Caco-2 (cell line): ENCODE measurements around the gene ATXN7. TPM values are rescaled to one million over a fixed set of nuclear protein-coding genes. Genes with fewer than 3 reads are reported as not detected.

ENCODE experiments used
- BruUV-seq: library from RNA; stranded (reverse); fragments of 400-500 nt; replicated peaks from 2 replicates; lab custom pipeline; 2021; lab: Mats Ljungman, UMichigan
- CTCF ChIA-PET: fragments of 300-600 bp; sonication (Branson Sonifier 250); formaldehyde crosslinking; loops from one replicate; lab custom pipeline; 2022; ENCODE audit warnings: antibody characterized with exemption; lab: Charles Lee
- POLR2A ChIA-PET: fragments of 300-600 bp; sonication (Branson Sonifier 250); formaldehyde crosslinking; loops from one replicate; lab custom pipeline; 2022; ENCODE audit warnings: antibody characterized with exemption; lab: Charles Lee
- DNase-seq, 2 experiments: peaks; one replicate each; pipeline versions ENCODE4 v3.0.0 to v3.0.0-alpha.2; 2020 to 2022
- H3K27me3 ChIP-seq: replicated peaks from 2 replicates; pipeline ENCODE4 v1.6.0; 2011; ENCODE audit warnings: low read length; ENCODE audit not compliant: control insufficient read depth, insufficient read depth
- H3K36me3 ChIP-seq: 2 replicates; pipeline ENCODE4 v1.5.1; 2011; ENCODE audit warnings: low read length; ENCODE audit not compliant: control insufficient read depth, insufficient read depth
- H3K4me1 ChIP-seq: fragments of 250-450 bp; sonication (Bioruptor Pico); 2 replicates; pipeline ENCODE4 v1.5.1; 2020; ENCODE audit warnings: mild to moderate bottlenecking
- H3K4me3 ChIP-seq: 2 replicates; pipeline ENCODE4 v1.5.1; 2011; ENCODE audit warnings: low read depth, mild to moderate bottlenecking, control low read depth, low read length
- H3K9me3 ChIP-seq: fragments of 250-450 bp; sonication (Bioruptor Pico); 2 replicates; pipeline ENCODE4 v1.5.1; 2020; ENCODE audit warnings: mild to moderate bottlenecking, moderate library complexity
- H3K27ac Mint-ChIP-seq: one replicate; pipeline ENCODE4 v1.8.0; 2022; ENCODE audit warnings: mixed read lengths; ENCODE audit not compliant: unreplicated experiment
- H3K27me3 Mint-ChIP-seq: one replicate; pipeline ENCODE4 v1.8.0; 2022; ENCODE audit warnings: mixed read lengths; ENCODE audit not compliant: insufficient read depth, unreplicated experiment
- H3K36me3 Mint-ChIP-seq: one replicate; pipeline ENCODE4 v1.8.0; 2022; ENCODE audit warnings: mild to moderate bottlenecking, mixed read lengths; ENCODE audit not compliant: insufficient read depth, unreplicated experiment
- H3K4me1 Mint-ChIP-seq: one replicate; pipeline ENCODE4 v1.8.0; 2022; ENCODE audit warnings: low read depth, mixed read lengths; ENCODE audit not compliant: unreplicated experiment
- H3K4me3 Mint-ChIP-seq: one replicate; pipeline ENCODE4 v1.8.0; 2022; ENCODE audit warnings: mild to moderate bottlenecking, moderate library complexity, mixed read lengths; ENCODE audit not compliant: unreplicated experiment
- H3K9me3 Mint-ChIP-seq: one replicate; pipeline ENCODE4 v1.8.0; 2022; ENCODE audit warnings: mixed read lengths; ENCODE audit not compliant: unreplicated experiment
- CTCF ChIP-seq, 2 experiments: fragments of 200-600 bp in 1 of 2; IDR thresholded peaks; 1 replicate in 1 of 2; 2 replicates in 1 of 2; pipeline versions ENCODE4 v1.5.1 to v1.8.0; 2011 to 2022; ENCODE audit warnings: antibody characterized with exemption in 1 of 2, control low read depth in 1 of 2, inconsistent platforms in 1 of 2, low read depth in 1 of 2, low read length in 1 of 2, mild to moderate bottlenecking in 1 of 2, moderate library complexity in 1 of 2; ENCODE audit not compliant: insufficient read depth in 1 of 2, severe bottlenecking in 1 of 2, unreplicated experiment in 1 of 2
- intact Hi-C: fragments of 100-400 bp; cut with micrococcal nuclease; formaldehyde crosslinking; loops from one replicate; pipeline ENCODE4 v1.10.0; 2022; ENCODE audit not compliant: unreplicated experiment
- total RNA-seq: library from RNA; stranded (reverse); gene quantifications from 2 replicates; pipeline ENCODE4 v1.2.3, GENCODE V29; 2022

The ATXN7 gene
- total RNA-seq, 1 experiment from 2014 or later: 22.5 TPM

GRCh38 chr3:64002233-64002632 is 138.6 kb downstream of the ATXN7 start:
- H3K9me3 ChIP-seq: no peaks in the 10 kb centered on the region
- no peaks in the 10 kb centered on the region for H3K4me1 Mint-ChIP-seq
- H3K27me3 Mint-ChIP-seq: no peaks in the 10 kb centered on the region
- no peak for TF ChIP-seq CTCF (IDR thresholded peaks at IDR 0.05; ENCODE audit: insufficient read depth in 1 of 2, low read depth in 1 of 2, low read length in 1 of 2, severe bottlenecking in 1 of 2, unreplicated experiment in 1 of 2)
- H3K27ac Mint-ChIP-seq: no peak overlapping the region
- H3K27me3 ChIP-seq: no peaks in the 10 kb centered on the region
- intact Hi-C loops: no loop called here
- H3K36me3 Mint-ChIP-seq: peaks cover 30% of the 10 kb centered on the region
- H3K36me3 ChIP-seq: no peaks in the 10 kb centered on the region
- H3K9me3 Mint-ChIP-seq: no peaks in the 10 kb centered on the region
- H3K4me1 ChIP-seq: no peaks in the 10 kb centered on the region
- H3K4me3 Mint-ChIP-seq: no peak overlapping the region
- no peak for DNase-seq
- BruUV-seq: no TSS peak
- H3K4me3 ChIP-seq: no peak overlapping the region
- ChIA-PET CTCF (no interaction called here), POLR2A (no interaction called here)

- Histone ChIP-seq H3K9me3 (no peaks in the 10 kb centered on the region), H3K4me3 (no peak overlapping the region), H3K27me3 (no peaks in the 10 kb centered on the region), H3K4me1 (no peaks in the 10 kb centered on the region), H3K36me3 (no peaks in the 10 kb centered on the region)
- Mint-ChIP-seq H3K27me3 (no peaks in the 10 kb centered on the region), H3K36me3 (peaks cover 29% of the 10 kb centered on the region), H3K27ac (no peak overlapping the region), H3K4me1 (no peaks in the 10 kb centered on the region), H3K4me3 (no peak overlapping the region), H3K9me3 (no peaks in the 10 kb centered on the region)
- TF ChIP-seq CTCF (IDR thresholded peaks at IDR 0.05; ENCODE audit: insufficient read depth in 1 of 2, low read depth in 1 of 2, low read length in 1 of 2, severe bottlenecking in 1 of 2, unreplicated experiment in 1 of 2): no peak
- BruUV-seq: no TSS peak
- CTCF ChIA-PET: no interaction called here
- intact Hi-C loops: no loop called here
- no peak for DNase-seq
- POLR2A ChIA-PET: no interaction called here
These were observed 139.9 kb downstream of the ATXN7 start for GRCh38 chr3:64003589-64003988.

- H3K36me3 ChIP-seq: no peaks in the 10 kb centered on the region
- ChIA-PET CTCF (interaction anchor here (0.6 to 0.7 kb wide), 2 partner anchors 15 to 48 kb away, joined by 3 read pairs; partner anchors contain the start of gene PSMD6), POLR2A (no interaction called here)
- Mint-ChIP-seq H3K4me3 (no peak overlapping the region), H3K4me1 (no peaks in the 10 kb centered on the region), H3K27ac (no peak overlapping the region), H3K27me3 (no peaks in the 10 kb centered on the region), H3K9me3 (no peaks in the 10 kb centered on the region), H3K36me3 (peaks cover 47% of the 10 kb centered on the region)
- no TSS peak for BruUV-seq
- intact Hi-C loops: no loop called here
- H3K27me3 ChIP-seq: no peaks in the 10 kb centered on the region
- H3K4me1 ChIP-seq: no peaks in the 10 kb centered on the region
- TF ChIP-seq CTCF (IDR thresholded peaks at IDR 0.05; ENCODE audit: insufficient read depth in 1 of 2, low read depth in 1 of 2, low read length in 1 of 2, severe bottlenecking in 1 of 2, unreplicated experiment in 1 of 2): no peak
- H3K9me3 ChIP-seq: no peaks in the 10 kb centered on the region
- H3K4me3 ChIP-seq: no peak overlapping the region
- no peak for DNase-seq
These were observed 144.3 kb downstream of the ATXN7 start for GRCh38 chr3:64008017-64008416.
